Stimulated activated CD4-positive, alpha-beta T cell treated with anti-CD3 and anti-CD28 coated beads, Interleukin-1b, Interleukin-23, amount 100 ng/mL, for 4 hours (primary cell): ENCODE data around the gene LARP1.
"Not testable (repeated sequence)": the region's sequence is repeated elsewhere in the genome, so short reads cannot be mapped to it uniquely, and the experiment has no call there.

Source experiments
- DNase-seq, 2 donors: peaks; one replicate each; pipeline ENCODE4 v3.0.0-alpha.2; 2020; ENCODE audit warnings: low read depth in 2 of 2

The LARP1 gene

GRCh38 chr5:154793599-154794524, 38.7 kb downstream of the LARP1 start:
- DNase-seq, result no peak

GRCh38 chr5:154794525-154795234, 39.5 kb downstream of the LARP1 start:
- no peak for DNase-seq

- no peak for DNase-seq
Measured at GRCh38 chr5:154795235-154795596, 40.0 kb downstream of the LARP1 start.

GRCh38 chr5:154797762-154798161, 42.6 kb downstream of the LARP1 start:
- DNase-seq, result no peak

GRCh38 chr5:154800582-154800981, 45.4 kb downstream of the LARP1 start:
- DNase-seq, result no peak

GRCh38 chr5:154801083-154801482, 45.9 kb downstream of the LARP1 start:
- DNase-seq, result no peak

GRCh38 chr5:154802050-154802449, 46.9 kb downstream of the LARP1 start:
- DNase-seq, result no peak

- no peak for DNase-seq
Measured at GRCh38 chr5:154806176-154806575, 51.0 kb downstream of the LARP1 start.

- DNase-seq, result no peak
Measured at GRCh38 chr5:154811239-154811638, 56.1 kb downstream of the LARP1 start.

GRCh38 chr5:154811653-154812465, 56.7 kb downstream of the LARP1 start:
- peak; percentile 43 to 45 for DNase-seq

- DNase-seq, result no peak
Measured at GRCh38 chr5:154813158-154813557, 58.0 kb downstream of the LARP1 start.

GRCh38 chr5:154813736-154814135, 58.6 kb downstream of the LARP1 start:
- no peak for DNase-seq

- DNase-seq, result no peak
Measured at GRCh38 chr5:154815025-154815424, 59.8 kb downstream of the LARP1 start.

- no peak for DNase-seq
Measured at GRCh38 chr5:154815684-154816247, 60.6 kb downstream of the LARP1 start.

- no peak for DNase-seq
Measured at GRCh38 chr5:154816891-154817492, 61.8 kb downstream of the LARP1 start.

- DNase-seq, result no peak
Measured at GRCh38 chr5:154817815-154818214, 62.6 kb downstream of the LARP1 start.

GRCh38 chr5:154818471-154819116, 63.4 kb downstream of the LARP1 start:
- DNase-seq, result no peak

GRCh38 chr5:154819546-154819945, 64.4 kb downstream of the LARP1 start:
- no peak for DNase-seq

GRCh38 chr5:154820383-154820782, 65.2 kb downstream of the LARP1 start:
- no peak for DNase-seq

GRCh38 chr5:154822896-154823295, 67.7 kb downstream of the LARP1 start:
- not testable (repeated sequence) for DNase-seq

GRCh38 chr5:154823605-154824004, 68.4 kb downstream of the LARP1 start:
- no peak for DNase-seq
